ENCODE data around the gene EPN2. TPM values are rescaled to one million over a fixed set of nuclear protein-coding genes. Genes with fewer than 3 reads are reported as not detected.

Gene EPN2
- total RNA-seq, 6 experiments from 2014 or later, result 6.6 to 18.1 (median 11.4) TPM

DNA sequence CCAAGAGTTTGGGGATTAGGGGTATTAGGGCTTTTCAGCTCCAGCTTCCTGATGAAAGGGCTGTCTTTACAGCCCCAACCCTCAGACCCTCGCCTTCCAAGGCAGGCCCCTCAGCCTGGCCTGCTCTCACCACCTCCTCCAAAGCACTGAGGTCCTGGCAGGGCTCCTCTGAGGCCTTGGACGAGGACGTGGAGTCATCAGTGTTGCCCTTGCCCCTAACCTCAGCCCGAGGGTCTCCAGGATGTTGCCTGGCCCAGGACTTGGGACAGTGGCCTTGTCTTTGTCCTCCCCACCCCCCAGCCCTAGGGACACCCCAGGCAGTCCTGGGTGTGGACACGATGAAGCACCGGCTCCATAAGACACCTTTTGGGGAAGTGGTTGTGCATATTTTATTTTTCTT is 97.2 kb downstream of the EPN2 start:
- intact Hi-C loops (cut with DNase I), result no loop called here
- no peak for DNase-seq

DNA sequence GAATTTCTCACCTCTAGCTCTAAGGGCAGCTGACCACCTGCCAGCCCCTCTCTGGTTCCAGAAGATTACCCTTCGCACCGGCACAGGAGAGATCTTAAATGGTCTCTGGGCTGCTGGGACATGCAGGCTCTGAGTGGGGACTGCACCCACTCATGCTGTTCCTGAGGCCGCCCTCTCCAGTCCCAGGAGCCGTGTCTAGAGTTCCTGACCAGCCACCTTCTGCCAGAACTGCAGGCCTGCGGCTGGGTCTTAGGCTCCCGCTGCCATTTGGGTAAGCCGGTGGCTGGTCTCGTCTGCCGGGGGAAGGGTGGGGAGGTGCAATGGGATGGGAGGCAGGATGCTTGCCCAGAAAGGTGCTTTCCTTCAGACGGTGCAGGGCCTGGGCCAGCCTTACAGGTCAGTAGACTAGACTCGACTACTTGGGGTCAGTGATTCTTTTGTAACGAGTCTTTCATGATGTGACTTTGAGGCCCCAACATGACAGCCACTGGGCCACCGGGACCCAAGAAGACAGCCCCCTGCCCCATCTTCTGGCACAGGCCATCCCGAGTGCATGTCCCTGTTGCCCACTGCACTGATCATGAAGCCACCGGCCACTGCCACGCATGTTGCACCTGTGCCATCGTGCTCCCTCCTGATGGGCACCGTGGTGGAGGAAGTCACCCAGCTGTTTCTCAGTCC is 98.9 kb downstream of the EPN2 start:
- WGBS (ENCODE audit: insufficient coverage, low coverage, low lambda C conversion rate, missing lambda C conversion rate), result 77% methylated on average over 3 of the region's 18 CpGs
- H3K9me3 ChIP-seq, result no peaks in the 10 kb centered on the region

More for the DNA sequence above, 97.2 kb downstream of the EPN2 start:
- no peaks in the 10 kb centered on the region for H3K9me3 ChIP-seq
- H3K36me3 ChIP-seq, result no peaks in the 10 kb centered on the region
- no CpG with 5 or more reads among the region's 6 CpGs for WGBS (ENCODE audit: insufficient coverage, low coverage, low lambda C conversion rate, missing lambda C conversion rate)
- peaks cover 0 to 25% (median 13%) of the 10 kb centered on the region in 4 donors for H3K4me1 ChIP-seq
- H3K27ac ChIP-seq, result no peak overlapping the region
- TF ChIP-seq, protein P1, sequence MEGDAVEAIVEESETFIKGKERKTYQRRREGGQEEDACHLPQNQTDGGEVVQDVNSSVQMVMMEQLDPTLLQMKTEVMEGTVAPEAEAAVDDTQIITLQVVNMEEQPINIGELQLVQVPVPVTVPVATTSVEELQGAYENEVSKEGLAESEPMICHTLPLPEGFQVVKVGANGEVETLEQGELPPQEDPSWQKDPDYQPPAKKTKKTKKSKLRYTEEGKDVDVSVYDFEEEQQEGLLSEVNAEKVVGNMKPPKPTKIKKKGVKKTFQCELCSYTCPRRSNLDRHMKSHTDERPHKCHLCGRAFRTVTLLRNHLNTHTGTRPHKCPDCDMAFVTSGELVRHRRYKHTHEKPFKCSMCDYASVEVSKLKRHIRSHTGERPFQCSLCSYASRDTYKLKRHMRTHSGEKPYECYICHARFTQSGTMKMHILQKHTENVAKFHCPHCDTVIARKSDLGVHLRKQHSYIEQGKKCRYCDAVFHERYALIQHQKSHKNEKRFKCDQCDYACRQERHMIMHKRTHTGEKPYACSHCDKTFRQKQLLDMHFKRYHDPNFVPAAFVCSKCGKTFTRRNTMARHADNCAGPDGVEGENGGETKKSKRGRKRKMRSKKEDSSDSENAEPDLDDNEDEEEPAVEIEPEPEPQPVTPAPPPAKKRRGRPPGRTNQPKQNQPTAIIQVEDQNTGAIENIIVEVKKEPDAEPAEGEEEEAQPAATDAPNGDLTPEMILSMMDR (IDR thresholded peaks at IDR 0.05), result no peak
- no peak for TF ChIP-seq POLR2A (IDR thresholded peaks at IDR 0.05)
- ATAC-seq, result no peak
- H3K27me3 ChIP-seq, result no peaks in the 10 kb centered on the region
- no peak overlapping the region for H3K4me3 ChIP-seq

DNA sequence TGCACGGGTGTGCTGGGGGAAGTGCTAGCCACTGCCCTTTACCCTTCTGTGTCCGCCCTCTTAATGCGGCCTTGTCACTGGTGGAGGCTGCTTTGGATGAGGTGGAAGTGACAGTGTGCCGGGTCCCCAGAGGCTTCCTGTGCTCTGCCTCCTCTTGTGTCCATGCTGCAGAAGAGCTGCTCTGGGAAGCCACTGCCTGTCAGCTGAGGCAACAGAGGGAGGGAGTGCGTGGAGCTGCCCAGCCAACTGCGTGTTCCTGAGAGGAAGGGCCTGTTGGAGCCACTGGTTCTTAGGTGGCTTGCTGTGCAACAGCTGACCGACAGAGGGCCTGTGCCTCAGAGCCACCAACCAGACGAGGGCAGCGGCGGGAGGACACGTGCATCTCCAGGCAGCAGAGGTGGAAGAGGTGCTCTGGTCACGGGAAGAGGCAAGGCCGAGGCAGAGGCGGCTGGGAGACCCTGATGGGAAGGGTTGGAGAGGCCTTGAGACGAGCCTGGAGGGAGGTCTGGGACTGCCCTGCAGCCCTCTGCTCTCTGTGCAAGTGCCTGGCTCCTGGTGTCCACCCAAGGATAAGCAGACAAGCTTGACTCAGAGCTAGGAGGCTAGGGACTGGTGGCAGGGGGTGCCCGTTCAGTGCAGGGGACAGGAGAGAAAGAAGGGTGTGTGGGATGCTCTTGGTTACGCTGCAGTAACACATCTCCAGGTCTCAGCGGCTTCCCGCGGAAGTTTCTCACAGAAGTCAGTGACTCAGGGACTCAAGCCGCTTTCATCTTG is 100.0 kb downstream of the EPN2 start:
- DNase-seq, result peak; percentile 79 to 90 (median 83)
- WGBS (ENCODE audit: insufficient coverage, low coverage, low lambda C conversion rate, missing lambda C conversion rate), result 28% methylated on average over 10 of the region's 21 CpGs
- Histone ChIP-seq H3K4me3 (peak overlapping the region in 2 of 3 donors; percentile 56 to 63), H3K27me3 (no peaks in the 10 kb centered on the region), H3K27ac (peak overlapping the region; percentile 51 to 89 (median 89)), H3K36me3 (no peaks in the 10 kb centered on the region), H3K4me1 (peaks cover 0 to 40% (median 16%) of the 10 kb centered on the region in 4 donors), H3K9me3 (no peaks in the 10 kb centered on the region)
- intact Hi-C loops (cut with DNase I), result no loop called here
- TF ChIP-seq, protein P1 (IDR thresholded peaks at IDR 0.05), result peak; percentile 29 to 69 (median 42)
- peak; percentile 59 for TF ChIP-seq POLR2A (IDR thresholded peaks at IDR 0.05)
- peak; percentile 63 to 70 (median 66) for ATAC-seq

More for the DNA sequence above, 98.9 kb downstream of the EPN2 start:
- H3K36me3 ChIP-seq, result no peaks in the 10 kb centered on the region
- ATAC-seq, result no peak
- intact Hi-C loops (cut with DNase I), result no loop called here
- H3K27me3 ChIP-seq, result no peaks in the 10 kb centered on the region
- H3K4me3 ChIP-seq, result peak overlapping the region in 2 of 3 donors; percentile 56 to 63
- TF ChIP-seq, protein P1 (IDR thresholded peaks at IDR 0.05), result no peak
- no peak for TF ChIP-seq POLR2A (IDR thresholded peaks at IDR 0.05)
- H3K4me1 ChIP-seq, result peaks cover 0 to 34% (median 16%) of the 10 kb centered on the region in 4 donors
- peak overlapping the region in 2 of 3 donors; percentile 89 for H3K27ac ChIP-seq
- DNase-seq, result peak in 1 of 3 donors; percentile 45

DNA sequence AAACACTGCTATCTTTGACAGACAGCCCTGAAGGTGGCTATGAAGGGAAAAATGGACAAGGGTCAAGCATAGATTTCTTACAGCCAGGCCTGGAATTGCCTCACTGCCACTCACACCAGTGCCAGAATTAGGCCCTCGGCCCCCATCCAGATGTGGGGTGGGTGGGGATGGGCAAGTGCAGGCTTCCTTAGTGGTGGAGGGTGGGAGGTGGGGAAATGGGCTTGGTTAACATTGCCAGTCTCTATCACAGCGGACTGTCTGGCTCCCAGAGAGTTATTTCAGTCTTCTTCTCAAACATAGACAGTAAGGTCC is 100.5 kb downstream of the EPN2 start:
- Histone ChIP-seq H3K36me3 (no peaks in the 10 kb centered on the region), H3K27ac (peak overlapping the region; percentile 51 to 89 (median 89)), H3K4me1 (peaks cover 0 to 44% (median 16%) of the 10 kb centered on the region in 4 donors), H3K9me3 (no peaks in the 10 kb centered on the region), H3K27me3 (no peaks in the 10 kb centered on the region), H3K4me3 (peak overlapping the region in 2 of 3 donors; percentile 56 to 63)
- TF ChIP-seq, protein P1 (IDR thresholded peaks at IDR 0.05), result no peak
- TF ChIP-seq POLR2A (IDR thresholded peaks at IDR 0.05), result no peak
- WGBS (ENCODE audit: insufficient coverage, low coverage, low lambda C conversion rate, missing lambda C conversion rate), result 17% methylated on average over 1 of the region's 2 CpGs
- DNase-seq (peak in 2 of 3 donors; percentile 73 to 80), ATAC-seq (peak in 3 of 4 donors; percentile 1 to 29 (median 14))
- intact Hi-C loops (cut with DNase I), result no loop called here

Data from right lobe of liver (tissue), 6 donors.